GM21786 (cell line): ENCODE data around the gene ATAD2B.
"Not testable (repeated sequence)": the region's sequence is repeated elsewhere in the genome, so short reads cannot be mapped to it uniquely, and the experiment has no call there.

Experiments used
- ATAC-seq: cut with Tn5 transposase; IDR thresholded peaks from one replicate; pipeline ENCODE4 v1.9.1; 2021; ENCODE audit not compliant: unreplicated experiment

Gene ATAD2B

DNA sequence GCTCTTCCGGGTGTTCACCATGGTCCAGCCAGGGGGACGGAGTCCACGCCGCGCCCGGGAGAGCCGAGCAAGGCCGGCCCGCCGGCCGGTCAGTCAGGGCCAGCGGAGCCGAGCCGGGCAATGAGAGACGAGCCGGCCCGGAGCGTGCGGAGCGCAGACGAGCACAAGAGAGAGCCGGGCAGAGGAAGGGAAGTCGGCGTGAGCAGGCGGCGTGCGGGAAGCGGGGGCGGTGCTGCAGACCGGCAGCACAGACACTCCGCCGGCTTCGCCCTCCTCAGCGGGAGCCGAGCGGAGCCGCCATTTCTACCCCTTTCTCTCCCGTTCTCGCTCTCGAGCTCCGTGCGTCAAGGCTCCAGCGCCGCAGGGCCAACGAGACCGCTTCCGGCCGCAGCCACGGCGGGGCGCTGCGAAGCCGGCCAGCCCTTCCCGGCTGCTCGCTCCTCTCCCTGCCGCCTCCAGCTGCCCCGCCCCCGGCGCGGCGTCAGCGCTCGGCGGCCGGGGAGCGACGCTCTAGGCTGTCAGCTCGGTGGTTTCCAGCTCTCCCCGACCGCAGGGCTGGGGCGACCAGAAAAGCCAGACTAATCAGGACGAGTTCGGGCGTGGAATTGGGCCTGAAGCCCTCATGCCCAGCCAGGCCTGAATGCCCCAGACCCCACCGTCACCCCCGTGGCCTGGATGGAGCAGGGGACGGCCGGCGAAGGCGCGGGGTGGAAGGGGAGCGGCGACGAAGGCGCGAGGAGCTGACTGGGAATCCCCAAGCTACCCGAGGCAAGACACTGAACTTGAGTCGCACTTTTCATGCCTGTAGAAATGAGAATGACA is at the start of gene ATAD2B:
Gene ATAD2B, minus strand, starts transcription at position 374 of the 822 bp plus-strand sequence. Its CDS starts 353 bp downstream, at position 21.
- ATAC-seq = peak; percentile 74

DNA sequence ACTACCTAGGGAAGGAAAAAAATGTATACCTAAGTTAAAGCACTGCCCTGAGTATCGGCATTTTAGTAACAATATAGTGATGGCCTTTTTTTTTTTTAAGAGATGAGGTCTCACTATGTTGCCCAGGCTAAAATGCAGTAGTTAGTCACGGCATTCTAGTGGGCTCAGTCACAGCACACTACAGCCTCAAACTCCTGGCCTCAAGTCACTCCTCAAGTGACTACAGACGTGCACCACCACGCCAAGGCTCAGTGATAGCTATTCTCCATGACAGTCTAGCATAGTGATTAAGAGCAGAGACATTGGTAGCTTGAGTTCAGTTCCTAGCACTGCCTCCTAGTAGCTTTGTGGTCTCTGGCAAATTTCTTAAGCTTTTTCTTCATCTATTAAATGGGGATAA is 40.9 kb upstream of the ATAD2B start:
- no peak for ATAC-seq

DNA sequence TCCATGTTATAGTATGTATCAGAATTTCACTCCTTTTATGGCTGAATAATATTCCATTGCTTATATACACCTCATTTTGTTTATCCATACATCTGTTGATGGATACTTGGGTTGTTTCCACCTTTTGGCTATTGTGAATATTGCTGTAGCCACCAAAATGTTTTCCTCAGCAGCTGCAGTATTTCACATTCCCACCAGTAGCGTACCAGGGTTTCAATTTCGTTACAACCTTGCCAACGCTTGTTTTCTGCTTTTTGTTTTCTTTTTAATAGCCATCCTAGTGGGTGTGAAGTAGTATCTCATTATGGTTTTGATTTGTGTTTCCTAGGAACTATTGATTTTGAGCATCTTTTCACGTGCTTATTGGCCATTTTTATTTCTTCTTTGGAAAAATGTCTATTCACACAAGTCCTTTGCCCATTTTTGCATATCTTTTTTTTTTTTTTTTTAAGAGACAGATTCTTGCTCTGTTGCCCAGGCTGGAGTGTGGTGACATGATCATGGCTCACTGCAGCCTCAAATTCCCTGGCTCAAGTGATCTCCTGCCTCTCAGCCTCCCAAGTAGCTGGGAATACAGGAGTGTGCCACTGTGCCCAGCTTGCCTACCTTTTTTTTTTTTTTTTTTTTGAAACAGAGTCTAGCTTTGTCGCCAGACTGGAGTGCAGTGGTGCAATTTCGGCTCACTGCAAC is 27.5 kb upstream of the ATAD2B start:
- ATAC-seq = no peak

DNA sequence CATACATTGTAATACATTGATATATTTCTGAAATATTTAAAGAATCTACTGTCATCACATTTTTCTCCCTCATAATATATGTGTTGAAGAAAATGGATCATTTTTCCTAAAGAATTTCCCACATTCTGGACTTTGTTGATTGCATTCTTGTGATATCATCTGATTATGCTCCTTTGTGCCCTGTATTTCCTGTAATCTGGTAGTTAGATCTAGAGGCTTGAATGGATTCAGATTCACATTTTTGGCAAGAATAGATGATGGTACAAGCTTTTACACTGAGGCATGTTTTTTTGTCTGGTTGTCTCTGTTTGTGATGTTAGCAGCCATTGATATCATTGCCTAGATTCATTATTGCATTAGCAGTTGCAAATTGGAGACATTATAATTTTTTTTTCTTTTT is 26.7 kb upstream of the ATAD2B start:
- no peak for ATAC-seq

DNA sequence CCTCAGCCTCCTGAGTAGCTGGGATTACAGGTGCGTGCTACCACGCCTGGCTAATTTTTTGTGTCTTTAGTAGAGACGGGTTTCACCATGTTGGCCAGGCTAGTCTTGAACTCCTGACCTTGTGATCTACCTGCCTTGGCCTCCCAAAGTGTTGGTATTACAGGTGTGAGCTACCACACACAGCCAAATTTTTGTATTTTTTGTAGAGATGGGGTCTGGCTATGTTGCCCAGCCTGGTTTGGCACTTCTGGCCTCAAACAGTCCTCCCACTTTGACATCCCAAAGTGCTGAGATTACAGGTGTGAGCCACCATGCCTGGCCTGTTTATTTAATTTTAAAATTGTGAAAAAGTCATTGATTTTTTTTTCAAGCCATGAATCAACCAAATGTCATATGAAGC is 25.6 kb upstream of the ATAD2B start:
- ATAC-seq = not testable (repeated sequence)

DNA sequence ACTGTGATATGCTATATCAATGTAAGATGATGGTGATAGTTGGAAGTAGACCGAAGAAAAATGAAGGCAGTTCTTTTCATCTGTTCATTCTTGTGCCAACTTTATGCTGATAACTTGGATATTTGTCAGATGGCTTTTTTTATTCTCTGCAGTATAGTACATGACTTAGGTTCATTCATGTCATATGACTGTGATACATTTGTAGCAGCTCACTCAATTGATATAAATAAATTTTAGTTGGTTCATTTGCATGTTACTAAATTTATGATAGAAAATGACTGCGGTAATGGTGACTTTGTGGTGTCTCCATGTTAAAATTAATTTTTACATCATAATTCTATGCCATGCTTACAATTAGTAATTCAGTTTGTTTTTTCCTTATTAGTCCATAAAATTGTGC is 20.4 kb upstream of the ATAD2B start:
- ATAC-seq = no peak

DNA sequence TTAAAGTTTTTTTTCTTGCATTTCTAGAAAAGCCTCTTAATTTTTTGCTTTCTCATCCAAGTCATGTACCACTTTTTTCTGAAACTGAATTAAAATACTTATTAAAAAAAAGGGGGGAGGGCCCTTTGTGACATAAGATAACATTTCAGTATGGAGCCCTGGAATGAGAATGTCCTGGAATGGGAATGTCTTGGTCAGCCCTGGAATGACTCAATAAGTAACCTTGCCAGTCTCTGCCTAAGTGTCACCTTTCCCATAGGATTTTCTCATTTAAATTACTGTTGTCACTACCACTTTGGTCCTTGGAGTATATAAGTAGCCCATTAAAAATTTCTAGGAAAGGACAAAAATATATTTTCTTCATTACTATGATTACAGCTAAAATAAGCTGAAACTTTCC is 18.1 kb upstream of the ATAD2B start:
- no peak for ATAC-seq

DNA sequence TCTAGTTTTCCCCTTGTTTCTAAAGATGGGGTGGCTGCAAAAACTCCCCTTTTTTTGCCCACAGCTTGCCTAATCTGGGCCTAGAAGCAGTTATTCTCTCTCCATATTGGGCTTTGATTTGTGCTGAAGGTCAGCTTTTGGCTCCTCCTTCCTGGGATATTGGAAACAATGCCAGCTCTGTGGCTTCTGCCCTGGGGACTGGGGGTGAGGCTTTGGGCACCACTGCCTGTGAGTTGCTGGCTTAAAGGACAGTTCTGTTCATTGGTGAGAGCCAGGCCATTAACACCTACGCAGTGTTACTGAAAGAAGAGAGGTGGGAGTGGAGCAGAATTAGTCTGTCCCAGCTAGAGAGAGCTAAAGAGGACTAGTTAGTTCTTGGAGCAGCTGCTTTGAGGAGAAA is 17.6 kb upstream of the ATAD2B start:
- ATAC-seq = no peak

DNA sequence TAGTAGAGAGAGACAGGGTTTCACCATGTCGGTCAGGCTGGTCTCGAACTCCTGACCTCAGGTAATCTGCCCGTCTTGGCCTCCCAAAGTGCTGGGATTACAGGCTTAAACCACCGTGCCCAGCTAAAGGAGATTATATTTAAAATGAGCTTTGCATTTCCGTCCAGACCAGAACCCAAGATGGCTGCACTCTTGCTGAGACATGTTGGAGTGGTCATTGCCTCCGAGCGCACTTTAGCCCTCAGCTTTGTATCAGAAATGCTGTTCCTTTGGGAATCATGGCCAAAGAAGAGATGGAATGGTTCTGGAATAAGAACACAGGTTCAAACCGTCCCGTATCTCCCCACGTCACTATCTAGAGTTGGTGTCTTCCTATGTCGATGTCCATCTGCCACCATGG is 16.7 kb upstream of the ATAD2B start:
- ATAC-seq = no peak

DNA sequence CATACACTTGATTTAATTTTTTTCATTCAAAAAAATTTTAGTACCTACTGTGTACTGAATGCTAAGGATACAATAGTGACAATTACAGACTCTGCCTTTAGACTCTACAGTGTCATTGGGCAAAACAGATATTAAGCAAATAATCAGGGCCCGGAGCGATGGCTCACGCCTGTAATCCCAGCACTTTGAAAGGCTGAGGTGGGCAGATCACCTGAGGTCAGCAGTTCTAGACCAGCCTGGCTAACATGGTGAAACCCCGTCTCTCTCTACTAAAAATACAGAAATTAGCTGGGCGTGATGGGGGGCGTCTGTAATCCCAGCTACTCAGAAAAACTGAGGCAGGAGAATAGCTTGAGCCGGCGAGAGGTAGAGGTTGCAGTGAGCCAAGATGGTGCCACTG is 14.7 kb upstream of the ATAD2B start:
- no peak for ATAC-seq

DNA sequence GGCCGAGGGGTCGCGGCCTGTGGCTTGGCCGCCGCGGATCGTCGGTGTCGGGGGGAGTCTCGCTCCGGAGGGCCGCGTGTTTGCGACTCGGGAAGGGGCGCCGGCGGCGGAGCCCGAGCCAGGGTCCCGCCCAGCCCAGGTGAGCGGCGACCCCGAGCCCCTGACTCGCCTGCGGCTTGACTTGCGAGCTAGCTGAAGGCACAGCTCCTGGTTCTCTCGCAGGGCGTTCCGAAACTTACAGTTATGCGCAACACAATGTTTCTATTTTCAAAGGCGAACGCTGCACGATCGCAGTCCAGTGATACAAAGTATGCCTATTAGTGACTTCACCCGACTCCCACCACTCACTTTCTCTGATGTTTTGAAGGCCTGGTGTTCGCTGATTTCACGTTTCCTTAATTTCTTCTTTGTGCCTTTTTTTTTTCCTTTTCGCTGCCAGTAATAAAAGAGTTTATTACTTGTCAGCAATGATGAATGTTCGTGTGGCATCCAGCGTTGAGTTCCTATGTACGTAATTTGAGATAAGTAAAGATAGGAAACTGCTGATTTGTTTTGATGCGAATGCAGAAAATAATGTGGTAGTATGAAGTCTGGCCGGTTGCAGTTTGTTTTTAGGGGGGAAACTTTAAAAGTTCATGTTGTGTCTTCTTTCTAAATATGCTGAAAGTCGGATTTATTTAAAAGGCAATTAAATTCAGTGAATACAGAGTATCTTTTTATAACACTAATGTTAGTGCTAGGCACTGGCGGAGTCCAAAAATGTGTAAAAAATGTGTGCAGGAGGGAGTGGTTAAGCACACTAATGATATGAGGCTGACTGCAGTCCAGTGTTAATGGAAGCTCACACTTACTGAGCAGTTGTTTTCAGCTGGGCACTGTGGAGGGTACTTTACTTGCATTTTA is 14.0 kb upstream of the ATAD2B start:
- peak; percentile 66 for ATAC-seq

DNA sequence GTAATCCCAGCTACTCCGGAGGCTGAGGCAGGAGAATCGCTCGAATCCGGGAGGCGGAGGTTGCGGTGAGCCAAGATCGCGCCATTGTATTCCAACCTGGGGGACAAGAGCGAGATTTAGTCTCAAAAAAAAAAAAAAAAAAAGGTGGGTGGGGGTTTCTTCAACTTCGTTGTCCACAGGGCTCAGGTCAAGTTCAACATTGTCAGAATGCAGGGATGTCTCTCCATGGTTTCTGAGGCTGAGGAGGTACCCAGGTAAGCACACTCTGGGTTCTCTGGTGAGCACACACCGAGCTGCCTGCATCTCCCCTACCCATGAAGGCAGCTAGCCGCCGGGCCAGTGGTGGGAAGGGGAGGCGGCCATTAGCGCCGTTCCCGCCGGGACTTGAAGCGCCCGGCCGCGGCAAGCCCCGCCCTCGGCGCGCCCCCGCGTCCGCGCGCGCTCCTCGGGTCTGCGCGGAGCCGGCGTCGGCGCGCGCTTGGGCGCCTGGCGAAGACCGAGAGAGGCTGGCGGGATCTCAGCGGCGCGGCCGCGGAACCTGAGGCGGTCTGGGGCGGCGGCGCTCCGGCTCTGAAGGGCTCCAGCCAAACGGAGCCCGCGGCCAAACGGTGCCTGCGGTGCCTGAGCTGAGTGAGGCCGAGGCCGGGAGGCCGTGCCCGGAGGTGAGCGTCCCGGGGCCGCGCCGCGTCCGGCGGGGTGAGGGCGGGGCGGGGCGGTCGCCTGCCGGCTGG is 13.2 kb upstream of the ATAD2B start, which contains the start of gene UBXN2A:
Gene UBXN2A, plus strand, starts transcription at position 477 of the 731 bp plus-strand sequence. CDS start 17,852 bp downstream, outside the sequence.
- peak; percentile 74 for ATAC-seq

DNA sequence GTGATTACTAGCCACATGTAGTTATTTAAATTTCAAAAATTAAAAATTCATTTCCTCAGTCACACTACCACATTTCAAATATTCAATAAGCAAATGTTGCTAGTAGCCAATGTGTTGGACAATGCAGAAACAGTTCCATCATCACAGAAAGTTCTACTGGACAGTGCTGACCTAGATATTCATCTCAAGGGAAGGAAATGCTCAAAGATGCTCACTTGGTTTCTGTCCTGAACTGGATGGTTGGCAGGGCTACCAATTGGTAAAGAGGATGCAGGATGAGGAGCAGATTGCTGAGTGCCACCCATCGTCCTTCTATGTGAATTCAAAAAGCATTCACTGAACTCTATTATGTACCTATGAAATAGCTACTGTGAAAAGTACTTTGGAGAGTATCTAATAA is 7.3 kb upstream of the ATAD2B start:
- ATAC-seq = no peak

DNA sequence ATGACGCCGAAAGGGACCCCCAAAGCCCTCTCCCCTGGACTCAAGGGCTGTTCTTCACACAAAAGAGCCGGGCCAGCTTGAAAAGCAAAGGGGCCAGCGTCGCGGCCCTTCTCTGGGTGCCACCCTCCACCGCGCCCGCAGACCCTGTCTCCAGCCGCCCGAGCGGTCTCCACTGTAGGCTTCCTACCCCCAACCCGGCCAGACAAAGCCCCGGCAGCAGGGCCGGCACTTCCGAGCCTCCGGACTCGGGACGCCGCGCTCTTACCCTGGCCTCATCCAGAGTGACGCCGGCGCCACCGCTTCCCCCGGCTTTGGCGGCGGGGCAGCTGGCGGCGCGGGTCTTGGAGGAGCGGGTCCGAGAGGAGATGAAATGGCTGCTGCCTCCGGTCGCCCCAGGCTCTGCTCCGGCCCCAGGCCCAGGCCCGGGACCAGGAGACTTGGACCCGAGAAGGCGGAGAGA is 603 bp downstream of the ATAD2B start:
- ATAC-seq = peak; percentile 13

DNA sequence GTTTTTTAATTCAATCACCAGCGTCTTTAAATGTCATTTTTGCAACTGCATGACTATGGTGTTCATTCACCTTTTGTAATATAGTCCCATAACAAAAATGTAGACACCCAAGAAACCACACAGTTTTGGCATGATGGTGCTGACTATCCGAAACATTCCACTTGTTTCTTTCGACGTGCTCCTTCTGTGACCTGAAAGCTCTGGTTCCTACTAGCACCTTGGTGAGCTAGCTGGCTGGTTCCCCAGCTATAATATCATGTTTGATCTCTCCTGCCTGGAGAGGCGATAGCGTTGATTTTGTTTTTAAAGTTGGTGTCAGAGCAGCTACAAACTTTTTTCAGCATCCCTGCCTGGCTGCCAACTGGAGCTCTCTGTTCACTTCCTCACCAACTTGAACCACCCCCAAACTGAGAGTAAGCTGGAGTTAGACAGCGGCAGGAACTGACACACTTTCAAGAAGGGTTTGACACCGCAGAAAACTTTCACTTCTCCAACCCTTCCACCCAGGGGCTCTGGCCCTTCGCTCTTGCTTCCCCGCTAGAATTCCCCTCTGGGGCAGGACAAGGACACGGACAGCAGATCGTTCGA is 1.1 kb downstream of the ATAD2B start:
- ATAC-seq = peak; percentile 52

DNA sequence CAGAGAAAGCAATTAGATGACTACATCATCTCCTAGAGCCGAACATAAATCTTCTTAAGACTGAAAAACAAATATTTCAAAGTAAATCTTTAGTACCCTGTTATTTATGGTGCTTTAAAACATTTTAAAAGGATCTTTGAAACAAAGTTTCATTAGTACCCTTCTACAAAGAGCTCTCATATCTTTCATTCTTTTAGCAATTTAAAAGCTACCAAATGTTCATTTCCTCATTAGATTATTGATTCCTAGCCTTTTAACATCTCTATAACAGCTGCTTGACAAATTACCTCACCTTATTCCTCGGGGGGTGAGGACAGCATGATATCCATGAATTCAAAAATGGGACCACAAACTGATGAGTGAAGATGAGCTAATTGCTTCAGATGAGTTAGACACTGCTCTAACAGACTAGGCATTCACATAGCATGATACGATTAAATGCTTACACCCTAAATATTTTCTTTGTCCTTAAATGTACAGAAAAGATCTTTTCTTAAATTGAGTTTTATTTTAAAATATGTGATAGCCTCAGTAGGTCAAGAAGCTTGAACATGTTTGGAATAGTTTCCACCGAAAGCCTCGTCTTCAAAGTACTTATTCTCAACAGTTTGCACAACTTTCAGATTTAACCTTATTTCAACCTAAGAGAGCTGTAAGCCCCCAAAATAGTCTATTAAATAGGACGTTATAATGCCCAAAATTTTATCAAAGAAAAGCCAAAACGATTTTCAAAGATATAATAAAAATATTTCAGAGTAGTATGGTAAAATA is 2.1 kb downstream of the ATAD2B start:
- no peak for ATAC-seq

DNA sequence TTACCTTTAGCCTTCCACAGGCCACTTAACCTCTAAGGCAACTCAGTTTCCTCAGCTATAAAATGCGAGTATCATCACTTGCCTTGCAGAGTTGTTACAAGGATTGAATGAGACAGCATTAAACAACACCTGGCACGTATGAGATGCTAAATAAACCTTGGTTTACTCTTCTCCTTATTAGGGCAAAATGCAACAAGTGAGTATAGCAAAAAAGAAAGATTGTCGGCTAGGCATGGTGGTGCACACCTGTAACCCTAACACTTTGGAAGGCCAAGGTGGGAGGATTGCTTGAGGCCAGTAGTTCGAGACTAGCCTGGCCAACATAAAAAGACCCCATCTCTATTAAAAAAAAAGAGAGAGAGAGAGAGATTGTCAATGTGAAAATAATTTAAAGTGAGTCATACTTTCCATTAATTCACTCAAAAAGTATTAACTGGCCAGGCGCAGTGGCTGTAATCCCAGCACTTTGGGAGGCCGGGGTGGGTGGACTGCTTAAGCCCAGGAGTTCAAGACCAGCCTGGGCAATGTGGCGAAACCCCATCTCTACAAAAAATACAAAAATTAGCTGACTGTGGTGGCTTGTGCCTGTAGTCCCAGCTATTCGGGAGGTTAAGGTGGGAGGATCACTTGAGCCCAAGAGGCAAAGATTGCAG is 8.0 kb downstream of the ATAD2B start:
- no peak for ATAC-seq

DNA sequence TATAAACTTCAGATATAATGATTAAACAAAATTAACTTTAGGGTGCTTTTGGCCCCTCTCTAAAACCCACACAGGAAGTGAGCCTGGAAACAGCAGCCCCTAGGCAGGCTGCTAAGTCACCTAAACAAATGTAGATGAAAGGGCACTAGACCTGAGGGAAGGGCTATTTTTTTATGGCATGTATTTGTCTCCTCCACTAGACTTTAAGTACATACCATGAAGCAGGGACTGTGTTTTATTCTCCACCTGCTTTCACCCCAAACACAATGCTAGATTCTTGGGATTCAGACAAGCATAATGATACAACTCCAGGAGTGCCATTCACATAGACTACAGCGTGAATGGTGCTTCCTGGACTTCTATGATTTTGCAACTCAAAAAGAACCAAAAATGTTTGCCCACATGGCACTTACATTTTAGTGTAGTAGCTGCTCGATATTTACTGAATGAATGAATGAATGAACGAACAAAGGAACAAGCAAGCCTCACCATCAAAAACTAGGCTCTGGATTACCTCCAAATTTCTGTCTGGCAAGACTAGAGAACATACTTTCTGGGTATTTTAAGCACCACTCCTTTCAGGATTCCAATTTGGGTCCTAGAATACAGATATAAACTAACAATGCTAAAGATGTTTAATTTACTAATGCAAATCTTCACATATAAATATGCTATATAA is 10.1 kb downstream of the ATAD2B start:
- peak; percentile 60 for ATAC-seq
